Measurements from ENCODE around the gene MAGEA9B. TPM values are rescaled to one million over a fixed set of nuclear protein-coding genes. Genes with fewer than 3 reads are reported as not detected.
"Not testable (repeated sequence)": the region's sequence is repeated elsewhere in the genome, so short reads cannot be mapped to it uniquely, and the experiment has no call there.

MAGEA9B gene
- total RNA-seq, 4 donors from 2014 or later, result not detected

GRCh38 chrX:149541521-149542047 lies 45.7 kb downstream of the MAGEA9B start:
- Histone ChIP-seq H3K4me3 (peak overlapping the region; percentile 56 to 73 (median 64)), H3K4me1 (peaks cover 6 to 11% (median 9%) of the 10 kb centered on the region in 4 donors), H3K9me3 (no peaks in the 10 kb centered on the region), H3K27ac (replicated peaks in 1 of 4) (peak overlapping the region; percentile 80 to 93 (median 91)), H3K36me3 (peaks cover 0 to 6% (median 0%) of the 10 kb centered on the region in 4 donors), H3K27me3 (no peaks in the 10 kb centered on the region)
- 44% methylated on average over 10 of the region's 13 CpGs for WGBS
- DNase-seq (ENCODE audit: extremely low spot score), result no peak
- no peak for TF ChIP-seq POLR2AphosphoS5 (IDR thresholded peaks at IDR 0.05)
- no peak for TF ChIP-seq POLR2A (IDR thresholded peaks at IDR 0.05; ENCODE audit: low read depth)
- TF ChIP-seq CTCF (IDR thresholded peaks at IDR 0.05), result no peak
- intact Hi-C loops (cut with DNase I), result no loop called here

- no peaks in the 10 kb centered on the region for H3K9me3 ChIP-seq
- 66% methylated on average over 51 of the region's 71 CpGs for WGBS
- peaks cover 0 to 10% (median 0%) of the 10 kb centered on the region in 4 donors for H3K36me3 ChIP-seq
- peak within 1 kb of the TSS; percentile 80 to 93 (median 91) for H3K27ac ChIP-seq (replicated peaks in 1 of 4)
- intact Hi-C loops (cut with DNase I), result no loop called here
- DNase-seq (ENCODE audit: extremely low spot score), result peak; percentile 93
- TF ChIP-seq EP300 (IDR thresholded peaks at IDR 0.05) (peak; percentile 95), CTCF (IDR thresholded peaks at IDR 0.05) (no peak), POLR2A (IDR thresholded peaks at IDR 0.05; ENCODE audit: low read depth) (no peak), POLR2AphosphoS5 (IDR thresholded peaks at IDR 0.05) (peak; percentile 81 to 88)
- no peaks in the 10 kb centered on the region for H3K27me3 ChIP-seq
- H3K4me1 ChIP-seq, result peaks cover 6 to 11% (median 9%) of the 10 kb centered on the region in 4 donors
- peak within 1 kb of the TSS; percentile 56 to 73 (median 64) for H3K4me3 ChIP-seq
Measured at GRCh38 chrX:149540621-149541520, 46.4 kb downstream of the MAGEA9B start, which contains the start of gene EOLA1. TSS of gene EOLA1 (plus strand) at chrX:149541012. CDS start at chrX:149545631, 4,619 bp downstream.

- whole genome bisulfite sequencing, result 36% methylated on average over 22 of the region's 24 CpGs
- H3K36me3 ChIP-seq, result peaks cover 0 to 7% (median 0%) of the 10 kb centered on the region in 4 donors
- no peaks in the 10 kb centered on the region for H3K27me3 ChIP-seq
- no peak for TF ChIP-seq CTCF (IDR thresholded peaks at IDR 0.05)
- TF ChIP-seq POLR2AphosphoS5 (IDR thresholded peaks at IDR 0.05), result no peak
- no peak for TF ChIP-seq POLR2A (IDR thresholded peaks at IDR 0.05; ENCODE audit: low read depth)
- TF ChIP-seq EP300 (IDR thresholded peaks at IDR 0.05), result no peak
- no peaks in the 10 kb centered on the region for H3K9me3 ChIP-seq
- peaks cover 6 to 11% (median 9%) of the 10 kb centered on the region in 4 donors for H3K4me1 ChIP-seq
- peak; percentile 98 for DNase-seq (ENCODE audit: extremely low spot score)
- H3K27ac ChIP-seq (replicated peaks in 1 of 4), result peak overlapping the region; percentile 80 to 93 (median 91)
- H3K4me3 ChIP-seq, result peak overlapping the region; percentile 56 to 73 (median 64)
- intact Hi-C loops (cut with DNase I), result no loop called here
Measured at GRCh38 chrX:149540131-149540620, 47.1 kb downstream of the MAGEA9B start.

- 38% methylated on average over 33 of the region's 34 CpGs for WGBS
- Histone ChIP-seq H3K36me3 (peaks cover 0 to 6% (median under 1%) of the 10 kb centered on the region in 4 donors), H3K27ac (replicated peaks in 1 of 4) (peak overlapping the region; percentile 80 to 93 (median 88)), H3K27me3 (no peaks in the 10 kb centered on the region), H3K4me1 (peaks cover 6 to 11% (median 9%) of the 10 kb centered on the region in 4 donors), H3K4me3 (peak overlapping the region; percentile 56 to 73 (median 64)), H3K9me3 (no peaks in the 10 kb centered on the region)
- peak; percentile 96 for DNase-seq (ENCODE audit: extremely low spot score)
- no peak for TF ChIP-seq POLR2A (IDR thresholded peaks at IDR 0.05; ENCODE audit: low read depth)
- TF ChIP-seq POLR2AphosphoS5 (IDR thresholded peaks at IDR 0.05), result peak; percentile 24 to 41
- intact Hi-C loops (cut with DNase I), result no loop called here
Measured at GRCh38 chrX:149539283-149540130, 47.8 kb downstream of the MAGEA9B start.

- WGBS, result 96% methylated on average over 4 of the region's 11 CpGs
- H3K4me1 ChIP-seq, result peaks cover 6 to 11% (median 9%) of the 10 kb centered on the region in 4 donors
- H3K9me3 ChIP-seq; H3K27me3 ChIP-seq; intact Hi-C loops (cut with DNase I); H3K27ac ChIP-seq (replicated peaks in 1 of 4); H3K4me3 ChIP-seq; DNase-seq (ENCODE audit: extremely low spot score): not testable (repeated sequence)
- H3K36me3 ChIP-seq, result peaks cover 0 to 13% (median 3%) of the 10 kb centered on the region in 4 donors
Measured at GRCh38 chrX:149537474-149537873, 49.8 kb downstream of the MAGEA9B start.

- H3K36me3 ChIP-seq, result peaks cover 0 to 24% (median 7%) of the 10 kb centered on the region in 4 donors
- H3K4me1 ChIP-seq; DNase-seq (ENCODE audit: extremely low spot score); intact Hi-C loops (cut with DNase I); H3K4me3 ChIP-seq; H3K9me3 ChIP-seq; H3K27me3 ChIP-seq; H3K27ac ChIP-seq (replicated peaks in 1 of 4): not testable (repeated sequence)
- WGBS, result 66% methylated on average over 3 of the region's 3 CpGs
Measured at GRCh38 chrX:149534926-149535602, 52.2 kb downstream of the MAGEA9B start.

GRCh38 chrX:149533999-149534398 lies 53.3 kb downstream of the MAGEA9B start:
- H3K4me3 ChIP-seq; intact Hi-C loops (cut with DNase I); H3K27ac ChIP-seq (replicated peaks in 1 of 4); H3K27me3 ChIP-seq; H3K9me3 ChIP-seq; DNase-seq (ENCODE audit: extremely low spot score); H3K4me1 ChIP-seq: not testable (repeated sequence)
- peaks cover 0 to 24% (median 7%) of the 10 kb centered on the region in 4 donors for H3K36me3 ChIP-seq
- WGBS, result 65% methylated on average over 4 of the region's 11 CpGs
